ENCODE results near the gene TMEM154.

The TMEM154 gene

GRCh38 chr4:152719801-152720556 is 40.2 kb upstream of the TMEM154 start:
- H3K4me2 ChIP-seq (ENCODE audit: low read depth, low read length, poor library complexity, severe bottlenecking): no peak overlapping the region
- H3K9me2 ChIP-seq (replicated peaks; ENCODE audit: low read depth, low read length): no peaks in the 10 kb centered on the region
- no peaks in the 10 kb centered on the region for H3K27me3 ChIP-seq (ENCODE audit: insufficient read depth, low read length, poor library complexity, severe bottlenecking)
- H3K36me3 ChIP-seq (ENCODE audit: insufficient read depth, low read length): no peaks in the 10 kb centered on the region
- no peaks in the 10 kb centered on the region for H3K9me3 ChIP-seq (ENCODE audit: insufficient read depth, low read depth, low read length)
- H3K4me1 ChIP-seq (ENCODE audit: insufficient read depth, low read length, poor library complexity, severe bottlenecking): no peaks in the 10 kb centered on the region
- H4K20me1 ChIP-seq (ENCODE audit: insufficient read depth, low read length, poor library complexity, severe bottlenecking): no peaks in the 10 kb centered on the region
- H3K9ac ChIP-seq (ENCODE audit: low read depth, low read length, poor library complexity, severe bottlenecking): no peak overlapping the region
- H3K4me3 ChIP-seq (ENCODE audit: low read length, poor library complexity, severe bottlenecking): no peak overlapping the region
- no peak overlapping the region for H2AFZ ChIP-seq (ENCODE audit: low read length)
- H3K79me2 ChIP-seq (ENCODE audit: insufficient read depth, low read length): no peaks in the 10 kb centered on the region
- no peak for TF ChIP-seq EZH2phosphoT487 (IDR thresholded peaks at IDR 0.05; ENCODE audit: borderline replicate concordance)
- no peak for TF ChIP-seq CTCF (conservative IDR thresholded peaks at IDR 0.05; ENCODE audit: low read length)
- no peaks in the 10 kb centered on the region for H3F3A ChIP-seq (ENCODE audit: low read depth)

- H3K4me3 ChIP-seq (ENCODE audit: low read length, poor library complexity, severe bottlenecking): no peak overlapping the region
- H4K20me1 ChIP-seq (ENCODE audit: insufficient read depth, low read length, poor library complexity, severe bottlenecking): no peaks in the 10 kb centered on the region
- no peaks in the 10 kb centered on the region for H3K27me3 ChIP-seq (ENCODE audit: insufficient read depth, low read length, poor library complexity, severe bottlenecking)
- H3K79me2 ChIP-seq (ENCODE audit: insufficient read depth, low read length): no peaks in the 10 kb centered on the region
- H3K9ac ChIP-seq (ENCODE audit: low read depth, low read length, poor library complexity, severe bottlenecking): no peak overlapping the region
- H3K9me3 ChIP-seq (ENCODE audit: insufficient read depth, low read depth, low read length): no peaks in the 10 kb centered on the region
- no peaks in the 10 kb centered on the region for H3F3A ChIP-seq (ENCODE audit: low read depth)
- H3K4me2 ChIP-seq (ENCODE audit: low read depth, low read length, poor library complexity, severe bottlenecking): no peak overlapping the region
- H3K9me2 ChIP-seq (replicated peaks; ENCODE audit: low read depth, low read length): no peaks in the 10 kb centered on the region
- no peak overlapping the region for H2AFZ ChIP-seq (ENCODE audit: low read length)
- H3K36me3 ChIP-seq (ENCODE audit: insufficient read depth, low read length): no peaks in the 10 kb centered on the region
- H3K4me1 ChIP-seq (ENCODE audit: insufficient read depth, low read length, poor library complexity, severe bottlenecking): no peaks in the 10 kb centered on the region
- no peak for TF ChIP-seq EZH2phosphoT487 (IDR thresholded peaks at IDR 0.05; ENCODE audit: borderline replicate concordance)
- TF ChIP-seq CTCF (conservative IDR thresholded peaks at IDR 0.05; ENCODE audit: low read length): no peak
Observed at GRCh38 chr4:152719291-152719690, 39.5 kb upstream of the TMEM154 start.

- no peak for TF ChIP-seq CTCF (conservative IDR thresholded peaks at IDR 0.05; ENCODE audit: low read length)
- no peak for TF ChIP-seq EZH2phosphoT487 (IDR thresholded peaks at IDR 0.05; ENCODE audit: borderline replicate concordance)
- H3K36me3 ChIP-seq (ENCODE audit: insufficient read depth, low read length): no peaks in the 10 kb centered on the region
- H3K9me2 ChIP-seq (replicated peaks; ENCODE audit: low read depth, low read length): no peaks in the 10 kb centered on the region
- no peak overlapping the region for H3K4me2 ChIP-seq (ENCODE audit: low read depth, low read length, poor library complexity, severe bottlenecking)
- H2AFZ ChIP-seq (ENCODE audit: low read length): no peak overlapping the region
- H3K4me3 ChIP-seq (ENCODE audit: low read length, poor library complexity, severe bottlenecking): no peak overlapping the region
- H3K9ac ChIP-seq (ENCODE audit: low read depth, low read length, poor library complexity, severe bottlenecking): no peak overlapping the region
- H3K4me1 ChIP-seq (ENCODE audit: insufficient read depth, low read length, poor library complexity, severe bottlenecking): peaks cover 3% of the 10 kb centered on the region
- H3F3A ChIP-seq (ENCODE audit: low read depth): no peaks in the 10 kb centered on the region
- no peaks in the 10 kb centered on the region for H3K27me3 ChIP-seq (ENCODE audit: insufficient read depth, low read length, poor library complexity, severe bottlenecking)
- no peaks in the 10 kb centered on the region for H3K79me2 ChIP-seq (ENCODE audit: insufficient read depth, low read length)
- H3K9me3 ChIP-seq (ENCODE audit: insufficient read depth, low read depth, low read length): no peaks in the 10 kb centered on the region
- H4K20me1 ChIP-seq (ENCODE audit: insufficient read depth, low read length, poor library complexity, severe bottlenecking): no peaks in the 10 kb centered on the region
Observed at GRCh38 chr4:152715076-152715475, 35.3 kb upstream of the TMEM154 start.
